Bone marrow (tissue), 2 donors: ENCODE data around the gene PDZD2.
A peak's percentile ranks its signal among the peaks of the same experiment; 100 is the strongest.
"Not testable (repeated sequence)": the region's sequence is repeated elsewhere in the genome, so short reads cannot be mapped to it uniquely, and the experiment has no call there.

ENCODE experiments used
- DNase-seq, 2 donors: peaks; one replicate each; lab custom pipeline; 2025; lab: John Stamatoyannopoulos, UW

Gene PDZD2

DNA sequence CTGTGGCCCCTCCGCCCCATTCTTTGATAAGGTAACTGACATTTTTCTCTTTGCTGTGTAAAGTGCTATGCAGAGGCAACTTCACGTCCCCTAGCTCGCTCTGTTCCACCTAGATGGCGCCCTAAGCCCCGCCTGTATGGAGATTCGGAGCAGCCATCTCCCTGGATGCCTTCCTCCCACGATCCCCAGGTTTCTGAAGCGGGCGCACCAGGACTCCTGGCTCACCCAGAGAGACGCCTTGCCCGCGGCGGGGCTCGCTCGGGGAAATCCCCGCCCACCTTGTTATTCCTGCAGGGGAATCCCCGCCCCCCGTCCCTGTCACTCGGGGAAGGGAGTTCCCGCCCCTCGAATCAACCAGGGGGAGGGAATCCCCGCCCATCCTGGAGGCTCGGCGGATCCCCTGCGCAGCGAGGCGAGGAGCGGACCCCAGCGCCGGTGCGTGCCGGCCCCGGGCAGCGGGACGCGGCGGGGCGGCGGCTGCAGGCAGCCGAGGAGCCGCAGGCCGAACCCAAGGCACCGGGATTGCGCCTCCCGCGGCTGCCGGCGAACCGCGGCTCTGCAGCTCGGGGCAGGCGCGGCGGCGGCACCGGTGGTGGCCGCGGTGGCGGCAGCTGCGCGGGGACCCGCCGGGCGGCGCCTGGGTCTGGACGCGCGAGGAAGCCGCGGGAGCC, at the start of gene PDZD2:
PDZD2 (plus strand) TSS at position 384 of the 671 bp plus-strand sequence.
- peak; percentile 23 to 40 for DNase-seq

DNA sequence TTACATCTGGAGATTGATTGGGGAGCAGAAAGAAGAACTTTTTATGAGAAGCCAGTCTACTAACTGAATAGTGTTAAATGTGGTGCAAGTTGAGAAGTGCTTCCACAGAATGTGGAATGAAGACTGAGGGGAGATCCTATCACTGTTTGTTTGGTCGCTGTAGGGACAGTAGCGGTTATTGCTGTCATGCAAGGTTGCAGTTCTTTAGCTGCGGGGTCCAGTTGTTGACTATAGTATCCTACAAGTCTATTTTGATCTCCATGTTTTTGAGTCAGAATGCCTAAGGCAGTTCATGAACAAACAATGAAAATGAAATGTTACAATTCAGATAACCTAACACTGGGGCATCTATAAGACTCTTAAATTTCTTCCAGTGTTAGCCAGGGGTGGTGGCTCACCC, 45.3 kb upstream of the PDZD2 start:
- no peak for DNase-seq

DNA sequence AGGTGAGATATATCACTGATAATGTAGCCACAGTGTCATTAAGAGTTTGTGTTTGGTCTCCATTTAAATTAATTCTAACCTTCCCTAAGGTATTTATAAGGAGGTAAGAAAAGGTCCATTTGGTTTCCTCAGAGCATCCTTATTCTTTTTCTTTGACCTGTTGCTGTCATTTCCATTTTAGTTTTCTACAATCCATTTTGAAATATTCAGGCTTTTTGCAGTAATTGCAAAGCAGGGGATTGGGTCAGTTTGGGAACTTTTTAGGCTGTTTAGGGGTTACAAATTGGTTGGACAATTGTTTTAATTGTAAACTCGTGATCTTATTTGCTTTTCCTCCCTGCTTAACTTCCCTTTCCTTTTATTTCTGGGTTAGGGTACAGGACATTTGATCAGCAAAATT, 42.6 kb upstream of the PDZD2 start:
- no peak for DNase-seq

DNA sequence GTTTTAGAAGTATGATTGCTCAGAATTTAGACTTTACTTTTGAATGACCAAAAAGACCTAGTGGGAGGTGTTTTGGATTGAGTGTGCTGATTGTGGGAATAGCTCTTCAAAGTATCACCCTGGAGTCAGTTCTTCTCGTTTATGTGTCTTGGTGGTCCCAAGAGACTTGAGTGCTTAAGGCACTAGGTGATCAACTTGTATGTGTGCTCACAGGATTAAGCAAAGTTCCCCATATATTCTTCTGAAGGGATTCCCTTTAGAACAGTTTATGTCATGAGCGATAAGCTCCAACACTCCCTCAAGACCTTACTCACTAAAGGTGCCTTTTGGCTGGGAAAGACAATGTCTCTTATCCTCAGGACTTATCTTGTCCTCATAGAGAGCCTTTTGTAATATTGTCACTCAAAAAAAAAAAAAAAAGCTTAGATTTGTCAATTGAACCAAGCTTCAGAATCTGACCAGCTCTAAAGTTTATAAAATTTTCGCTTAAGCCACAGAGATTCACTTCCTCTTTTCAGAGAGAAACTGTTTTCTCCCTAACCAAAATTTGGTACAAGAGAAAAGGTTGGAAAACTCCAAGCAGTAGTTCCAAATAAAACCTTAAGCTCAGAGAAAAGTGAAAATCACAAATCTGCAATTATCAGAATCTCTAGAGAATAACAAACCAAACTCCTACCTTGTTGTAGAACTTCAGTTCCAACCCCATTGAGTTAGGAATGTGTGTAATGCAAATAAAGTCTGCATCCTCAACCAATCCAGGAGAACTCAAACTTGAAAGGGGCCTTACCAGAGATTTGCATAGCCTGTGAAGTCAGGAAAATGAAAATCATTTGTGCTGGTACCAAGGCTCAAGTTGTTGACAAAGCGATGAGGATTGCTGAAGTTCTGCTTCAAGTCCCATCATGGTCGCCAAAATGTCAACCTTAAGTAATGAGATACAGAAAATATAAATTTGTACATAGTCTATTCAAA, 40.0 kb upstream of the PDZD2 start:
- no peak for DNase-seq

DNA sequence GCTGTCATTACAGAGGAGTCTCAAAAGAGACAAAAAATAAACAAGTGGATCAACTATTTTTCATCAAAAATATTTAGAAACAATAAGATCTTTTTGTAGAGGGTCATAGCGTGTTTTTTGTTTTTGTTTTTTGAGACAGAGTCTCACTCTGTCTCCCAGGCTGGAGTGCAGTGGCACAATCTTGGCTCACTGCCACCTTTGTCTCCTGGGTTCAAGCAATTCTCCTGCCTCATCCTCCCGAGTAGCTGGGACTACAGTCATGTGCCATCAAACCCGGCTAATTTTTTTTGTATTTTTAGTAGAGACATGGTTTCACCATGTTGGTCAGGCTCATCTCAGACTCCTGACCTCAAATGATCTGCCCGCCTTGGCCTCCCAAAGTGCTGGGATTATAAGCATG, 36.6 kb upstream of the PDZD2 start:
- not testable (repeated sequence) for DNase-seq

DNA sequence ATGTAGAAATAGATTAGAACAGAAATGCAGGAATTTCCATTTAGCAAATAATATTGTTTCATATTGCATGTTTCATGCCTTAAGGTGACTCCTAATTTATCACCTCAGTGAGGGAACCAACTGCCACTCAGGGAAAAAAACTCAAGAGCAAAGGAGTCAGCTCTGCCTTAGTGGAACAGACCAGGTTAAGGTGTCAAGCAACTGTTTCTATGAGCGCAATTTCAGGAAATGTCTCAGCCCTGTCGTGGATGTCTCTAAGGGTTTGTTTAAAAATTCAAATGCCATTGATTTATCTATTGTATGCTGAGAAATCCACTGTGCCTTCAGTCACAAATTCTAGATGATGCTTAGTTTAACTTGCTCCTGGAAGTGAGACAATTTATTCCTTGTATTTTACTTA, 34.7 kb upstream of the PDZD2 start:
- no peak for DNase-seq

DNA sequence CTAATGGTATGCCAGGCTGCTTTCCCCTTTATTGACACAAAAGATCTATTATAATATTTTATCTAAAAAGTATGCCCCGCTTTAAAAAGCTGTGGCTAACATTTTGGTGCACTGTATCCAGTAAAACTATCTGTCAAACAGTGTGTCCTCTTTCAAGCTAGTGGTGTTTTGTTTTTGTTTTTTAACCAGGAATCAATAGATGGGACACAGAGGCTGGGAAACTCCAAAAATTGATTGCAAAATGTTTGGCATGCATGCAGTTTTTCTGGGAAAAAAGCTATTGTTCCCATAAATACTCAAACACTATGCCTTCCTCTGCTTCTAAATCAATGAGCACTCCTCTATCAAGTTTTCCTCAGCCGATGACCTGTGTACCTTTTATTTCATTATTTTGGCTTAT, 34.3 kb upstream of the PDZD2 start:
- DNase-seq: no peak

DNA sequence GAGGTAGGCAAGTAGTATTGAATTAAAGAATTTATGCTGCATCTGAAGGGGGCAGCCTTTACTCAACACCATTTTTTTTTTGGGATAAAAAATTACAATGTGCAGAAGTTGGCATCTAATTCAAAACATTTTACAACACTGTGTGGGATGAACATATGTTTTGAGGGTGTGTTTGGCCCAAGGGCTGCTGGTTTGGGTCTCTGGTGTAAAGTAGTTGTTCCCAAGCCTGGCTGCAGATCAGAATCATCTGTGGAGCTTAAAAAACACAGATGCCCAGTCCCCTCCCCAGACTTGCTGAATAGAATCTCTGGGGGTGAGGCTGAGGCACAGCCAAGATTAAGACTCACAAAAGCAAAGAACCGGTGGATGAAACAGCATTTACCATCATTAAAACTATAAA, 33.0 kb upstream of the PDZD2 start:
- DNase-seq: no peak

DNA sequence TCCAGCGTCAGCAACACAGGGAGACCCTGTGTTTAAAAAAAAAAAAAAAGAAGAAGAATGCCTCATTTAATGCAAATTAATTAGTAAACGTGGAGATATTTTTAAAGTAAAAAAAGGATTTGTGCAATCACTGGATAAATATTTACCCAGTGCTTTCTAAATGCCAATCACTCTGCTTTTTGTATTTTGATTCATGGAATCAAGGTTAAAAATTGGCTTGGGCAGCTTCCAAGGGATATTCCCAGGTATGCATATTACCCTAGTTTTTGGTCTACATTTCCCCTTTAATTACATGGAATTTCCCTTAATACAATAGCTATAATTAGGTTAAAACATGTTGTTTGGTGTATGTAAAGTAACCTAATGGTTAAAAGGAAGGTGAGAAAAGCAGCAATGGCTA, 31.4 kb upstream of the PDZD2 start:
- no peak for DNase-seq

DNA sequence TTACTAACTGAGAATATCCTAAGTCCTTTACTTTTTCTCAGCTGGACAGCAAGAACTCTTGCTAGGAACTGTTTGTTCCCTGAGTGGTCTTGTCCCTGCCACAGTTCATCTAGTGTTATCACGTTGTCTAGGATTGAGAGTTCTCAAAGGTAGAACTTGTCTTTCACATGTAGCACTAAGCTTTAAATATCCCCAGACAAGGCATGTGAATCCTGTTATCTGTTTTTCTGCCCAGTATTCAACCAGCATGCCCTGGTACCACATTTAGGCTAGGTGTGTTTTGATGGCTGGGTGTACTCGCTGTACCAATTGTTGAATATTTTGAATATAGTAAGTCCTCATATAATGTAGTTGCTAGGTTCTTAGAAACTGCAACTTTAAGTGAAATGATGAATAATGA, 27.9 kb upstream of the PDZD2 start:
- DNase-seq: no peak

DNA sequence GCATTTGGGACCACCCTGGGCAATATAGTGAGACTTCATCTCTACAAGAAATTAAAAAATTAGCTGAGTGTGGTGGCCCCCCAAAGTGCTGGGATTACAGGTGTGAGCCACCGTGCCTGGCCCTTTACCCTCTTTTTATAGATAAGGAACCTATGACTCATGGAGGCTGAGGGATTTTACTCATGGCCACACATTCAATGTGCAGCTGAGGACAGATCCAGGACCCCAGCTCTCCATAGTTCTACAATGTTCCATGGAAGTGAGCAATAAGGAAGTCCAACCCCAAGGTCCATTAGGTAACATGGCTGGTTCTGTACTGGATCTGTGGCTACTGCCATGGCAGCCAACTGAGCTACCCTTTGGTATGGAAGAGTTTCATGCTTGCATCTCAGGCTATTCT, 25.3 kb upstream of the PDZD2 start:
- DNase-seq: no peak

DNA sequence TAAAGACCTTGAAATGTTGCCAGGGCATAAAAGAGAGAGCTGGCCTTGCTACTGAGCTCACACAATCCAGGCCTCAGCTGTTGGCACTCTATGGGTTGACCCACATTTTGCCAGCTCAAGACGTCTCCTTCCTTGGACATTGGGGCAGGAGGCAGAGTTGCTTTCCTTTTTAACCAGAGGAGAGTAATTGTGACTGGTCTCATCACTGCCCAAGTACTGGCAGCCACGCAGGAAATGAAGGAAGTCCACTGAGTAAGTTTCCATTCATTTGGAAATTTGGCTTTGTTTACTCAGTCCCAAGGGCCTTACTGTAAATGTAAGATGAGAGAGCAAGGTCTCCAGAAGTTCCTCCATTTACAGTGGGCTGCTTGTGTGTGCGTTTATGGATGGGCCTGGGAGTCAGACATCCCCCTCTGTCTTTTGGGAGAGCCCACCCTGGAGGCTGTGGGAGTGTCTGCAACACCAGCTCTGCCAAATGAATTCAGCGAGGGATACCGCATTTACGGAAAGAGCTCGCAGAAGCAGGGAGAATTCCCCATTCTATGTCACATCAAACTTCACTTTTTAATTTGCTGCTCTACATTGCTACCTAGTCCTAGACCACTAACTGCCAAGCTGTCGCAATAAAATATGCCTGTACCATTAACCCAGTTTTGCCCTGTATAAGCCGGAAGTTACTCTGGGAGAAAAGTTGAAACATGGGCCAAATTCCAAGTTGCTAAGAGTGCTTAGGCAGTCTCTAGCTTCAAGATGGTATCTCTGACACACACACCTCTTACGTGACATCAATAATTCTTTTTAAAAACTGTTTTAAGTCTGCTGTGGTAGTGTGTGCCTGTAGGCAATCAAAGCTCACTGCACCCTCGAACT, 24.5 kb upstream of the PDZD2 start:
- no peak for DNase-seq

DNA sequence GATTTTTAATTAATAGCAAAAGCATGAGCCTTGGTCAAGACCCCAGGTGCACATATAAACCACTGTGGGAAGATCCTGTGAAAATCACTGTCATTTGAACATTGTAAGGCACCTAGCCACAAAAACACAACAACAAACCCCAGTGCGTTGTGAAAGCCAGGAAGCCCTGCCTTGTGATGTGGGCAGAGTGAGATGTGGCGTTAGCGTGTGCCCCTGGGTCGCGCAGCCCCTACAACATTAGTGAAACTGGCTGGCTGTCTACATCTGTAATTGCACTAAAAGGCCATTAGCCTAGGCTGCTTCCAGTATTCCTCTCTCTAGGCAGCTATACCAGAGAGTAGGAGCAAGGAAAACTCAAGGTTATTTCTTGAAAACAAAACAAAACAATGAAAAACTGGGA, 21.1 kb upstream of the PDZD2 start:
- DNase-seq: no peak

DNA sequence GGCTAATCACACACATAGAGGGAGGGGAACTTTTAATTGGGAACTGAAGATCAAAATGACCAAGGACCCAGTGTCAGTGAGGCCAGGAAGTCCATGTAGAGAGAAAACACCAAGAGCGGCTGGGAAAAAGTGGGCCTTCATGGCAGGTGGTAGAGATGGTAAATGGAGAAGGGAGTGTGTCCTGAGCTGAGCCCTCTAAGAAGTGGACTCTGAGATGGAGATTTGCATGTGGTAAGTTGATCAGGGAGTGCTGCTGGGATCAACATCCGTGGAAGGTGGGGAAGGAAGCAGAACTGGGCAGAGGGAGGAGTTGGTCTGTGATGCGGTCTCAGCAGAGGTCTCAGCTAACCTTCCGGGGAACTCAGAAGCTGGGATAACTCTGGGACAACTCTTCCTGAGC, 18.9 kb upstream of the PDZD2 start:
- no peak for DNase-seq

DNA sequence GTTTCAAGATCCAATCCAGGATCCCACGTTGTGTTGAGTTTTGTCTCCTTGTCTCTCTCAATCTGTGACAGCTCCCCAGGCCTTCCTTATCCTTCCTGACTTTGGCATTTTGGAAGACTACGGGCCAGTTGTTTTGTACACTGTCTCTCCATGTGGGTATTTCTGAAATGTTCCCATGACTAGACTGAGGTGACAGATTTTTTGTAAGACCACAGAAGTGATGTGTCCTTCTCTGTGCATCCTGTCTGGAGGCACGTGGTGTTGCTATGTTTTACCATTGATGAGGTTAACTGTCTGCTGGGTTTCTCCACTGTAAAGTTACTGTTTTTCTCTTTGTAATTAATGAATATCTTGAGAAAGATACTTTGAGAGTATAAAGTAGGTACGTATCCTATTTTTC, 15.7 kb upstream of the PDZD2 start:
- DNase-seq: no peak

DNA sequence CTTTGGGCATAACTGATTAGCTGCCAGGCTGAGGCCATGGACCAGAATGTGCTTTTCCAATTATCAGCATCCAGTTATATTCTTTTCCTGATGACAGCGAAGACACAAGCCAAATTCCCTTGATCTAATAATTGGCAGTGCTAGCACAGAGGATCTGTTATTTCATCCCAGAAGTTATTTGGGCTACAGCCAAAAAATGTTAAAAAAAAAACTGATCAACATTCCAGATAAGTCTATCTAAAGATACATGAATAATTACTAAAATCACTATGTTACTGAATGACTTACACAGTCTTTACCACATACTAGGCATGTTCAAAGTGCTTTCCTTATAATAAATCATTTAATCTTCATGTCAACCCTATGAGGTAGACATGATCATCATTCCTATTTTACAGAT, 13.5 kb upstream of the PDZD2 start:
- no peak for DNase-seq

DNA sequence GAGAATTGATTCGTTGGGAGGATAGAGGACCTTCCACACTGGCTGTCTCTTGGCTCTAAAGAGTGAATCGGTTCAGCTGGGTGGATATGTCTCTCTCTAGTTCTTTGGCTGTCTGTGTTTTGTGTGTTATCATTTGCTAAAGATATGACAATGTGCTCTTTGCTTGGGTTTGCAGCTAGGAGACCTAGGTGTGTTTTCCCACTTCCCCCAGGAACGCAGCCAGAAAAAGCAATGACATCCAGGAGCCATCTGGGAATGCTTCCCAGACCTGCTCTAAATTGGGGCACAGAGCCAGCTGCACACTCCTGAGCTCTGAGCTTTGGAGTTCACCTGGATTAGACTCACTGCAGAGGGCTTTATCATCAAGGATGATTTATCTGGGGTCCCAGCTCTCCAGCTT, 12.8 kb upstream of the PDZD2 start:
- DNase-seq: no peak

DNA sequence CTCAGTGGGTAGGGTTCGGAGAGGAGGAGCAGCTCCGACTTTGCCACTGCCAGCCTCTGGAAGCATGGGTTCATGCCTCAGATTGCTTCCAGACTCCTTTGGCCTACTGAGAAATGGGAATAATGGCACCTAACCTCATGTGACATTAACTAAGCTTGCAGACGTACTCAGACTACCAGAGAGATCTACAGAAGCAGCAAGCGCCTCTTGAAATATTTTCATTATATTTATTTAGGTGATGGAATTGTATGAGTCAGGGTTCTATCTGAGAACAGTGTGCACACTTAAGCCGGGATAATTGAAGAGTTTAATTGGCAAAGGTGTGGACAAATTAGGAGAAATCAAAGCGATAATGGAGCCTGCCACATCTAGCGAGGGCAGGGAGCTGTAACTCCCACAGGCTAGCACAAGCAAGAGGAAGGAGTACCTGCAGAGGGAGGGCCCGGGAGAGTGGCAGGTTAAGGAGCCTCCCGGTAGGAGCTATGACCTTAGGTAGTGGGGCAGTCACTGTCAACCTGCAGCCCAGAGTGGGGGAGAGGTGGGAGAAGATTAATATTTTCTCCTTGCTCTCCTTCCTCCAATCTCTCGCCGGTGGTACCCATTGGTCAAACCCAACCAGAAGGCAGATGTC, 12.2 kb upstream of the PDZD2 start:
- DNase-seq: no peak

DNA sequence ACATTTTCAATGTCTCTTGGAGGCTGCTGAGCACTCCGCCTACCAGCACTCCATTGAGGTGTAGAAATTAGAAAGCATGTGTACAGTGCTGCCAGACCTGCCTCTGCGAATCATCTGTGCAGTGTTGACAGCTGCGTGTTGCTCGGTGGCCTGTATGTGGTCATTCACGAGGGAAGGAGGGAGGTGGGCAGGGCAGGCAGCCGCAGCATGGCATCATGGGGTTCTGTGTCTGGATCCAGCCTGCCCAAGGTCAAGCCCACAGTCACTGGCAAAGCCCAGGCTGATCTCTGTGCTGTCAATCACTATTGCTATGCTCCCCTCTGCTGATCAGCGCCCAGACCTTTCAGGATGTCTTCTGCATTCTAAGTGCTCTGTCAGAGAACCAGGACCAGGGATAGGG, 8.0 kb upstream of the PDZD2 start:
- no peak for DNase-seq

DNA sequence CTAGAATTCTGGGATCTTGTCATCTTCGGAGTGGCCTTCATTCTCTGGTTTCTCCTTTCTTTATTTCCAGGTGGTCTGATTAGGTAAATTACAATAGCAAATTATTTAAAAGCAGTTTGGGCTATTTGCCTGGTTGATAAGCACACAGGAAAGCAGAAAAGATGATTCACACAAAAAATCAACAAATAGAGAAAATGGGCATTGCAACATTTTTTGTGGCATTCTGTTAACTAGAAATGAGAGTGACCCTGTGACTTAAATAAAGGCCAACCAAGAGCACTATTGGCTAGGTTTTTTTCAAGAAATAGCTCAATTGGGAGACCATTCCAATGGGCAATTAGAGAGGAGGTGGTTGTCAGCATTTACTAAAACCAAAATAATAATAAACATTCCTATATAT, 6.5 kb upstream of the PDZD2 start:
- no peak for DNase-seq

DNA sequence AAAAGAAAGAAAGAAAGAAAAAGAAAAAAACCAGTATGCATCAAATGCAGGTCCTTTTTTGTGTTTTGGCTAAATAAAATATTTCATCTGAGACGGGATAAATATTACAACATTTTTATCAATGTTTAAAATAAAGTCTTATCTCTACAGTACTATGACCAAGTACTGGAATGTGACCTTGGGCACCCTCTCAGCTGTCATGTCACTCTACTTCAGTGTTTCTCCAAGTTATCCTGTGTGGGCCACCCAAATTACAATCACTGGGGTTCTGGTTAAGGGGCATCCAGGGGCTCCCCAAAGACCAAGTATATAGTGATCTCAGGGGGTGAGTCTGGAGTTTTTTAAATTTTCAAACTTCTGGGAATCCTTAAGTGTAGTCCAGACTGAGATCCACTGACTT, 3.5 kb upstream of the PDZD2 start:
- no peak for DNase-seq

DNA sequence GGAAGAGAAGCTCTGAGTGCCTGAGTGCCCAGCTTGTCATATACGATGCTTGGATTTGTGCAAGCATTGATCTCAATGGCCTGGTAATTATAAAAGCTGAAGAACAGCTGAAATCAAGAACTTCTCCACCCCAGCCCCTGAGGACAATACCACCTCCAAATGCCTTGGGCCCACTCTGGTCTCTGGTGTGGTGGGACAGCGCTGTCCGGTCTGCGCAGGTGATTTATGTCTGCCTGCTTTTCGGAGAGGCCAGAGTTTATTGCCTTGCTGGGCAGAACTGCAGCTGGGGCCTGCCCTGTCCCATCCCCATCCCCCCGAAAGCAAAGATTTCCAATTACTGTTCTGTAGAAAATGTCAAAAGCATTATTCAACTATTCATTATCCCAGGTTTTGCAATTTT, 1.1 kb upstream of the PDZD2 start:
- no peak for DNase-seq
